Activated CD8-positive, alpha-beta memory T cell treated with anti-CD3 and anti-CD28 coated beads, Interleukin-2, amount 50 U/mL, for 48 hours (primary cell): Measurements from ENCODE around the gene PELI1.

Experiments used
- DNase-seq: peaks from one replicate; pipeline ENCODE4 v3.0.0-alpha.2; 2020

The PELI1 gene

DNA sequence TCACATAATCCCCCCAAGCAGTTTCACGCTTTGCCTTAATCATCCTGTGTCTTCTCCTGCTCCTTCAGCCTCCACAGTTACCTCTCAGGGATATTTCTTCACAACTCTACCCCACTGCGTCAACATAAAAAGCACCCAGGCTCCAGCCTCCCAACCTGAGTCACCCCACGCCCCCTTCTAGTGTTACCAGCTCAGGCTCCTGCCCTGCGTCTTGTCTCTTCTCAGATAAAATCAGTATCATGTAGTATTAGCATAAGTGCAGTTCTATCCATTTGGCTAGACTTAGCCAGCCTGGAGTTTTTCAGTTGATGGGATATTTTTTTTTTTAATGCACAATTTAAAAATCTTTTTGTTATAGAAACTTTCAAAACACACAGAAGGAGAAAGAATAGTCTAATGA lies 9.6 kb upstream of the PELI1 start:
- DNase-seq = no peak

- no peak for DNase-seq
Measured at GRCh38 chr2:64151476-64151875, 7.3 kb upstream of the PELI1 start.

- DNase-seq = no peak
Measured at GRCh38 chr2:64145714-64146113, 1.5 kb upstream of the PELI1 start.

GRCh38 chr2:64145119-64145518 lies 899 bp upstream of the PELI1 start:
- no peak for DNase-seq

- DNase-seq = no peak
Measured at GRCh38 chr2:64143169-64144056, 807 bp downstream of the PELI1 start.

DNA sequence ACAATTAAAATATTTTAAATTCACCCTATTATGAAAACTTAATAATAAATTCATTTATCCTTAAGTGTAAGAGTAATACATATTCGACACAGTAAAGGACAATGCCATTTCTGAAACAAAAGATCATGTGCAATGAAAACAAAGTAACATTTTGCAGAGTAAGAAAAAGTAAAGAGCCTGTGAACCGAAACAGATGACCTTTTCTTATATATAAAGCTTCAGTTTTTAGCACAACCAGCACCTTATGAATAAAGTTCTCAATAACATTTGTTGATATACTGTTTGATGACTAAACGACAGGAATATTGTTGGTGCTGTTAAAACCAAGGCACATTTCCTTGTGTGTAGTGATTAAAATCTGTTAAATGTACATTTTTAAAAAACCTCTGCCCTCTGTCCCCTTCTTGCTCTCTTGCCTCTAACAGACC lies 1.5 kb downstream of the PELI1 start:
- DNase-seq = no peak

DNA sequence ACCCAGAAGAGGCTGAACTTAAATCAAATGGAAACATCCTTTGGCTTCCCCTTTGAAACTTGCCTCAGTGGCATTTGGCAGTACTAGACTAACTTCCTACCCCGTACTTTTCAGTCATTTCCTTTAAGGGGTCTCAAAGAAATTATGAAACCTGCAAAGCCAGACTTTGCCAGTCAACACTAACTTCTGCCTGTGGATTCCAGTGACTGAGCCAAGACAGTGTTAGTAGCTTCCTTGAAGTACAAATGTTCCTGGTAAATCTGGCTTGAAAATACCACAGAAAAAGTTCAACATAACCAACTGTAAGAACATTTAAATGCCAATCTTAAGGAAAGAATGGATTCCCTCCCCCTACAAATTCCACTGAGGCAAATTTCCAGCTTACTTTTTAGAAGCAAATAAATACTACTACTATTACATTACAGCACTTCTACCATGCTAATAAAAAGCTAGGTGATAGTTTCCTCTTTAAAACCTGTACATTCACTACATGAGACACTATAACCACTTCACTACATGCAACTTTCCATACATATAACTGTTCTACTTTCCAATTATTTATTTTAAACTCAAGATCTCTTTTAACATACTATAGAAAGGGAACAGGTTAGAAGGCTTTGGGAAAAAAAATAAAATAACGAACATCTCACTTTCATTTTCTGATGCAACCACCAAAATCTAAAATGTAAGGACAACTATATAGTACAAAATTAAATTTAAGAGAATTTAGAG lies 2.4 kb downstream of the PELI1 start:
- no peak for DNase-seq

DNA sequence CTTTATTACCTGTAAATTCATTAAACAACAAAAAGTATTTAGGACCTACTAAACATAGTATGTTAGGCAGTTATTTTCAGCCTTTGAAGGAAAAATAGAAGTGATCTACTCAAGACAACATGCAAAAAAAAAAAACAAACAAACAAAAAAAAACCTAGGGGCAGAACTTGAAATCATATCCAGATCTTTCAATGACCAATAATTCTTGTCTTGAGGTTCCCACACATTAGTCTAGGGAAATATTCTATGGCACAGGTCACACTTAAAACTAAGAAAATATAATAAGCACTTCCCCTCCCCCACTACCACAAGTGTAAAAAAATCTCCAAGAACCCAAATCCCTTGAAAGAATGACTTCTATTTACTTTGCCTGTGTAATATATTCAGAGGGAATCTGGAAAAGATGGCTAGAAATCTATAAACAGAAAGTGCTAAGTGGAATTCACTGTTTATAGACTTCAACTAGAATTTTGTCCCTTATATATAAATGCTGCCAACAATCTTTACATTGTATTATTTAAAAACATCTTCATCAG lies 3.5 kb downstream of the PELI1 start:
- no peak for DNase-seq

GRCh38 chr2:64139956-64140355 lies 4.3 kb downstream of the PELI1 start:
- no peak for DNase-seq

DNA sequence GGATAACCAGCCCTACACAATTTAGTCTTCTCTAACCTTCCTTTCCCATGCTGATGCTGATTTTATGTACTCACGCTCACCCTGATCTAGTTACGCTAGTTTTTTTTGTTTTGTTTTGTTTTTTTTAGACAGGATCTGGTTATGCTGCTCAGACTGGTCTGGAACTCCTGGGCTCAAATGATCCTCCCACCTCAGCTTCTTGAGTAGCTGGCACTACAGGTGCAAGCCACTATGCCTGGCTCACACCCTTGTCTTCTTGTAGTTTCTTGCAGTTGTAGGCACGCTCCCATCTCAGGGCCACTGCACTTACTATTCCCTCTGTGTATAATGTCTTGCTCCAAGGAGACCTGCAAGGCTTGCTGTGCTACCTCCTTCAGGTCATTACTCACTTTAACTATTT lies 6.2 kb downstream of the PELI1 start:
- DNase-seq = no peak

- DNase-seq = no peak
Measured at GRCh38 chr2:64137567-64137966, 6.7 kb downstream of the PELI1 start.

DNA sequence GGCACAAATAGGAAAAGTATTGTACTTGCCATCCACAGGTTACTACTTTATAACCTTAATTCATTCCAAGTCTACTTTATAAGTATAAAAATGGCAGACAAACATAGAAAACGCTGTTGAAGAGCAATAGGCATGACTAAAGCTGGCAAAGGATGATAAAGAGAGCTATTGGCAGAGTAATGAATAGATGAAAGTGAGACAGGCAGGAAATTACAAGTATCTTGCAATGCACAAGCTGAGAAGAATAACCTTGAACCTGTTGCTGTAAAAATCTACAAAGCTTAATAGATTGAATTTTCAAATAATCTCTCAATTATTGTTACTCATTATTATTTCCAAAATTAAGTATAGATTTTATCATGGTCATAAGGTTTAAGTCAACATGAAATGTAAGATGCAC lies 8.8 kb downstream of the PELI1 start:
- no peak for DNase-seq

- DNase-seq = no peak
Measured at GRCh38 chr2:64134813-64135212, 9.4 kb downstream of the PELI1 start.

DNA sequence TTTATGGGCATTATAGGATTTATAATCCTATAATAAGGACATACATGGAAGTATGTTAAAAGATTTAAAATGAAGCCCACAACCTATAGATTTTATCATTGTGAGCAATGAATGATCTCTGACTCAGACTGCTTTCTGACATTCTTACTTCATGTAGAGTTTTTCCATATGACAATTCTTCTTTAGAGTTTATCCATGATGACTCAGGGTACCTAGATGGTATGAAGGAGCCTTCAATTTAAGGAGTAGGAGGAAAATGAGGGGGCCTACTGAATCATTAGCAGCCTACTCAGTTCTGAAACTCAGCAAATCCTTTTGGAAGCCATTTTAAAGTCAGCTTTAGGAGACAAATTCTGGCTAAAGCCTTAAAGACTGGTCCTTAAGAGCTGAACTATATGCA lies 10.4 kb downstream of the PELI1 start:
- DNase-seq = no peak

- no peak for DNase-seq
Measured at GRCh38 chr2:64133354-64133753, 10.9 kb downstream of the PELI1 start.

DNA sequence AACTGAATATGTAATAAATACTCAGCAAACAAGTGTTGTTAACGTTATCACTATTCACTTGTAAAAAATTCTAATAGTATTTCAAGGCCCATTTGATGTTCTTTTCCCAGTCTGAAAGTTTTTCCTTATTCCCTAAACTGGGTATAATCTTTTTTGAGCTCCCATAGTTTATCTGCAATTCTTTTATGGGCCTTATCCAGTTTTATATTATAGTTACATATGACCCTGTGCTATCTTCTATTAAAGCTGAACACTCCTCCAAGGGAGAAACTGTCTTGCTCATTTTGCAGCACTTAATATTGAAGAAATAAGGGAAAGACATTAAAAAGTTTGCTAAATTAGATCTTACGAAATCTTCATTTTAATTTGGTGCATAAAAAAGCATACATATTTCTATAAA lies 13.9 kb downstream of the PELI1 start:
- DNase-seq = no peak

DNA sequence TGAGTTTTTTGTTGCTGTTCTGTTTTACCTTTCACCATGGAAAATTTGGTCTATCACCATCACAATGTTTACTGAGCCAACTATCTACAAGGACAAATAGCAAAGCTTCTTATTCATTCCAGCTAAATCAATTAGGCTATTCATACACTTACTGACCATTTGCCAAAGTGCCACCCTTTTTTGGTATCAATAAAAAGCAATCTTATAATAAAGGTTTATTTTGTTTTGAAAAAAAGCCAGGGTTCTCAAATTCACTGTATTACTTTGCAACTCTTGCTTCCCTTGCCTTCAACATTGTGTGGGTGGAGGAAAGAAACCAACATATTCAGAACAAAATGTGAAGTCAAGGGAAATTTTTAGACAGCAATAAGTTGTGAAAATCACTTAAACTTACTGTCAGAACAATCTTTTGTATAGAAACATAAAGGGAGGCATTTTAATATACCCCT lies 15.3 kb downstream of the PELI1 start:
- DNase-seq = no peak

DNA sequence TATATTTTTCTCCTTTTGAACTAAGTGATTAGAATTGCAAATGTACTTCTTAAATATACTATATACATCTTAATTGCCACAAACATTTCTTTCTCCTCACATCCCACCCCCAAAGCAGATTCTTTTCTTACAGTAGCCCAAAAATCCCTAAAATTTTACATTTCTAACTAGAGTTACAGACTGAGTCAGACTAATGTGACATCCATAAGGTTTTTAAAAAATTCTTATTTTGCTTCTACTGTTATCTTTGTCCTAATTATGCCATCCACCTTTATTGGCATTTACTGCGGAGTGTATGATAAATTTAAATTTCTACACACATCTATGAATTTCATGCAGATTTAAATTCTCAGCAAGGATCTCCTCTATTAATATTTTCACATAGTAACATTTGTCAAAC lies 15.8 kb downstream of the PELI1 start:
- DNase-seq = no peak

GRCh38 chr2:64127119-64127518 lies 17.1 kb downstream of the PELI1 start:
- no peak for DNase-seq

- DNase-seq = no peak
Measured at GRCh38 chr2:64126601-64127000, 17.6 kb downstream of the PELI1 start.

- DNase-seq = no peak
Measured at GRCh38 chr2:64124571-64124970, 19.6 kb downstream of the PELI1 start.

DNA sequence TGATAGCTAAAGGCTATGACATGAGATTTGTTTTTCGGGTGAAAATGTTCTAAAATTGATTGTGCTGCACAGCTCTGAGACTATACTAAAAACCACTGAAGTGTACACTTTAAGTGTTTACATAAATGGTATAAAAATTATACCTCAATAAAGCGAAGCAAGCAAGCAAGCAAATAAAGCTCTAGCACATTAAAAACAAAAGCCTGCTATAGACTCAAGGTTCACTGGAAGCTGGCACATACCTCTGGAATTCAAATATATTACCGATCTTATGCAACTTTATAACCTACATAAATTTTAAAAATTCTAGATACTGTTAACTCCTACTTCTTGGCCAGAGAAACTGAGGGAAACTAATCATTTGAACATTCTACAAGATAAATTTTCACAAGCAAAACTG lies 20.1 kb downstream of the PELI1 start:
- no peak for DNase-seq

GRCh38 chr2:64123740-64124139 lies 20.5 kb downstream of the PELI1 start:
- no peak for DNase-seq

GRCh38 chr2:64122358-64122757 lies 21.9 kb downstream of the PELI1 start:
- no peak for DNase-seq
